Erythroblast (primary cell): Measurements from ENCODE around the gene KCNMA1.

Experiments used
- GATA1 ChIP-seq: IDR thresholded peaks from 2 replicates; pipeline ENCODE4 v1.6.1; 2011; ENCODE audit warnings: low read depth, mild to moderate bottlenecking, control low read depth, low read length, moderate library complexity
- POLR2A ChIP-seq: IDR thresholded peaks from 2 replicates; pipeline ENCODE4 v1.6.1; 2011; ENCODE audit warnings: mild to moderate bottlenecking, low read length

GRCh38 chr10:76901701-76902100, 735.9 kb downstream of the KCNMA1 start:
- TF ChIP-seq POLR2A (no peak), GATA1 (no peak)
